ES-I3 (cell line): ENCODE data around the gene PIANP.

Source experiments
- H3K36me3 ChIP-seq: 2 replicates; pipeline ENCODE4 v1.6.1; 2013; ENCODE audit warnings: mild to moderate bottlenecking, low read length, control low read depth, moderate library complexity; ENCODE audit not compliant: insufficient read depth
- H3K4me1 ChIP-seq: 2 replicates; pipeline ENCODE4 v1.6.1; 2013; ENCODE audit warnings: mild to moderate bottlenecking, control low read depth, low read length; ENCODE audit not compliant: insufficient read depth
- H3K9ac ChIP-seq: 2 replicates; pipeline ENCODE4 v1.6.1; 2013; ENCODE audit warnings: low read depth, mild to moderate bottlenecking, low read length, moderate library complexity
- H3K9me3 ChIP-seq: 2 replicates; pipeline ENCODE4 v1.6.1; 2013; ENCODE audit warnings: mild to moderate bottlenecking, low read length, moderate library complexity; ENCODE audit not compliant: control insufficient read depth, insufficient read depth

PIANP gene

GRCh38 chr12:6666211-6666610 lies 34.4 kb downstream of the PIANP start:
- peaks cover 17% of the 10 kb centered on the region for H3K36me3 ChIP-seq

GRCh38 chr12:6664902-6665301 lies 35.7 kb downstream of the PIANP start:
- Histone ChIP-seq H3K36me3 (peaks cover 7% of the 10 kb centered on the region), H3K9me3 (no peaks in the 10 kb centered on the region), H3K9ac (no peak overlapping the region), H3K4me1 (no peaks in the 10 kb centered on the region)

More at GRCh38 chr12:6666211-6666610, 34.4 kb downstream of the PIANP start:
- Histone ChIP-seq H3K4me1 (no peaks in the 10 kb centered on the region), H3K9ac (no peak overlapping the region), H3K9me3 (no peaks in the 10 kb centered on the region)

GRCh38 chr12:6662906-6663742 lies 37.5 kb downstream of the PIANP start, which contains the start of gene ING4:
Gene ING4 (minus strand): TSS chr12:6663119. CDS start chr12:6663101, 18 bp downstream.
- no peaks in the 10 kb centered on the region for H3K4me1 ChIP-seq
- H3K9me3 ChIP-seq = no peaks in the 10 kb centered on the region
- H3K9ac ChIP-seq = peak within 1 kb of the TSS; percentile 65
- no peaks in the 10 kb centered on the region; the same call in 1 of the 2 replicates for H3K36me3 ChIP-seq

GRCh38 chr12:6662602-6662905 lies 38.1 kb downstream of the PIANP start:
- Histone ChIP-seq H3K36me3 (no peaks in the 10 kb centered on the region; the same call in 1 of the 2 replicates), H3K9me3 (no peaks in the 10 kb centered on the region), H3K4me1 (no peaks in the 10 kb centered on the region), H3K9ac (peak overlapping the region; percentile 65)

GRCh38 chr12:6653987-6654386 lies 46.6 kb downstream of the PIANP start:
- no peaks in the 10 kb centered on the region; the same call in 1 of the 2 replicates for H3K36me3 ChIP-seq
- no peak overlapping the region for H3K9ac ChIP-seq
- no peaks in the 10 kb centered on the region for H3K4me1 ChIP-seq
- no peaks in the 10 kb centered on the region for H3K9me3 ChIP-seq

- Histone ChIP-seq H3K9ac (no peak overlapping the region), H3K9me3 (no peaks in the 10 kb centered on the region), H3K4me1 (no peaks in the 10 kb centered on the region), H3K36me3 (no peaks in the 10 kb centered on the region; the same call in 1 of the 2 replicates)
These were observed 47.3 kb downstream of the PIANP start for GRCh38 chr12:6653342-6653741.

GRCh38 chr12:6652391-6652790 lies 48.2 kb downstream of the PIANP start:
- Histone ChIP-seq H3K36me3 (no peaks in the 10 kb centered on the region; the same call in 1 of the 2 replicates), H3K4me1 (no peaks in the 10 kb centered on the region), H3K9ac (no peak overlapping the region), H3K9me3 (no peaks in the 10 kb centered on the region)

GRCh38 chr12:6650832-6651231 lies 49.8 kb downstream of the PIANP start:
- H3K9me3 ChIP-seq = no peaks in the 10 kb centered on the region
- no peaks in the 10 kb centered on the region; the same call in 1 of the 2 replicates for H3K36me3 ChIP-seq
- no peak overlapping the region for H3K9ac ChIP-seq
- H3K4me1 ChIP-seq = no peaks in the 10 kb centered on the region

GRCh38 chr12:6647083-6647604 lies 53.5 kb downstream of the PIANP start, which contains the start of gene ACRBP:
Gene ACRBP (minus strand): TSS chr12:6647432. CDS start chr12:6647366, 66 bp downstream.
- H3K9ac ChIP-seq = peak within 1 kb of the TSS; percentile 65

GRCh38 chr12:6646276-6647082 lies 54.1 kb downstream of the PIANP start:
- peak overlapping the region; percentile 65; the same call in 1 of the 2 replicates for H3K9ac ChIP-seq
- H3K9me3 ChIP-seq = no peaks in the 10 kb centered on the region
- H3K36me3 ChIP-seq = no peaks in the 10 kb centered on the region; the same call in 1 of the 2 replicates
- H3K4me1 ChIP-seq = no peaks in the 10 kb centered on the region

More at GRCh38 chr12:6647083-6647604, 53.5 kb downstream of the PIANP start, which contains the start of gene ACRBP:
- Histone ChIP-seq H3K9me3 (no peaks in the 10 kb centered on the region), H3K36me3 (no peaks in the 10 kb centered on the region; the same call in 1 of the 2 replicates), H3K4me1 (no peaks in the 10 kb centered on the region)

- no peak overlapping the region for H3K9ac ChIP-seq
- H3K36me3 ChIP-seq = no peaks in the 10 kb centered on the region
- no peaks in the 10 kb centered on the region for H3K4me1 ChIP-seq
- no peaks in the 10 kb centered on the region for H3K9me3 ChIP-seq
These were observed 55.7 kb downstream of the PIANP start for GRCh38 chr12:6644903-6645302.

- Histone ChIP-seq H3K4me1 (no peaks in the 10 kb centered on the region), H3K36me3 (no peaks in the 10 kb centered on the region), H3K9me3 (no peaks in the 10 kb centered on the region), H3K9ac (no peak overlapping the region)
These were observed 56.4 kb downstream of the PIANP start for GRCh38 chr12:6644257-6644596.
